Measurements from ENCODE around the gene CPNE6. TPM values are rescaled to one million over a fixed set of nuclear protein-coding genes. Genes with fewer than 3 reads are reported as not detected.

Gene CPNE6
- polyA plus RNA-seq, 3 donors, result not detected

GRCh38 chr14:24114532-24115421 is 43.4 kb downstream of the CPNE6 start, which contains the start of the genes DCAF11 and NRL:
DCAF11 (plus strand) TSS chr14:24114777; CDS start chr14:24115595, 818 bp downstream.
NRL (minus strand) TSS chr14:24114949; CDS start chr14:24082848, 32,101 bp downstream.
- Mint-ChIP-seq H3K36me3 (peaks cover 31 to 39% of the 10 kb centered on the region in 2 donors), H3K27ac (peak within 1 kb of the TSS; percentile 98 to 99 (median 99)), H3K9me3 (peaks cover 0 to 2% (median 0%) of the 10 kb centered on the region in 7 donors), H3K4me1 (peaks cover 18% of the 10 kb centered on the region), H3K4me3 (peak within 1 kb of the TSS; percentile 89 to 95), H3K27me3 (ENCODE audit: low read depth in 3 of 3) (peaks cover 0 to 6% (median 2%) of the 10 kb centered on the region in 3 donors)
- Histone ChIP-seq H4K20me1 (ENCODE audit: insufficient read depth, low read length) (no peaks in the 10 kb centered on the region), H3K27ac (ENCODE audit: low read depth in 1 of 2, low read length in 2 of 2) (peak within 1 kb of the TSS; percentile 99 to 100), H3K9ac (ENCODE audit: insufficient read depth, low read length, poor library complexity, severe bottlenecking) (peak within 1 kb of the TSS; percentile 93), H3K79me2 (ENCODE audit: insufficient read depth, low read length) (peaks cover 24% of the 10 kb centered on the region), H3K9me3 (replicated peaks in 1 of 2; ENCODE audit: control insufficient read depth in 1 of 2, insufficient read depth in 1 of 2, low read length in 2 of 2) (no peaks in the 10 kb centered on the region), H3K36me3 (replicated peaks in 1 of 2; ENCODE audit: control insufficient read depth in 1 of 2, insufficient read depth in 2 of 2, low read length in 2 of 2) (peaks cover 31 to 37% of the 10 kb centered on the region in 2 donors), H3K27me3 (ENCODE audit: control insufficient read depth in 2 of 2, insufficient read depth in 2 of 2, low read length in 2 of 2) (no peaks in the 10 kb centered on the region), H2AFZ (ENCODE audit: insufficient read depth, low read depth, low read length, poor library complexity, severe bottlenecking) (peak within 1 kb of the TSS; percentile 86), H3K4me1 (ENCODE audit: control insufficient read depth in 1 of 2, insufficient read depth in 2 of 2, low read length in 2 of 2) (peaks cover 19 to 27% of the 10 kb centered on the region in 2 donors), H3K4me2 (replicated peaks; ENCODE audit: extremely low read depth, low read length, poor library complexity, severe bottlenecking) (peak within 1 kb of the TSS; percentile 94), H3K4me3 (replicated peaks in 1 of 3; ENCODE audit: low read depth in 2 of 3, low read length in 3 of 3) (peak within 1 kb of the TSS; percentile 87 to 90 (median 89))
- WGBS (ENCODE audit: insufficient coverage), result 0% methylated on average over 34 of the region's 65 CpGs
- intact Hi-C loops (cut with micrococcal nuclease), result loop anchor here in 1 of 2 donors (1.0 to 10.0 kb wide), 3 partner anchors 33 to 1190 kb away; partner anchors contain the start of genes DHRS1, NOP9, PRMT5 and RNF31
- peak; percentile 100 for DNase-seq
- no peak for TF ChIP-seq CTCF (IDR thresholded peaks at IDR 0.05)

GRCh38 chr14:24115422-24116127 is 44.2 kb downstream of the CPNE6 start:
- Histone ChIP-seq H3K4me1 (ENCODE audit: control insufficient read depth in 1 of 2, insufficient read depth in 2 of 2, low read length in 2 of 2) (peaks cover 19 to 27% of the 10 kb centered on the region in 2 donors), H3K27ac (ENCODE audit: low read depth in 1 of 2, low read length in 2 of 2) (peak overlapping the region; percentile 99 to 100), H3K36me3 (replicated peaks in 1 of 2; ENCODE audit: control insufficient read depth in 1 of 2, insufficient read depth in 2 of 2, low read length in 2 of 2) (peaks cover 36 to 44% of the 10 kb centered on the region in 2 donors), H3K9ac (ENCODE audit: insufficient read depth, low read length, poor library complexity, severe bottlenecking) (peak overlapping the region; percentile 93), H4K20me1 (ENCODE audit: insufficient read depth, low read length) (no peaks in the 10 kb centered on the region), H3K4me2 (replicated peaks; ENCODE audit: extremely low read depth, low read length, poor library complexity, severe bottlenecking) (peak overlapping the region; percentile 94), H3K79me2 (ENCODE audit: insufficient read depth, low read length) (peaks cover 24% of the 10 kb centered on the region), H2AFZ (ENCODE audit: insufficient read depth, low read depth, low read length, poor library complexity, severe bottlenecking) (peak overlapping the region; percentile 86), H3K4me3 (replicated peaks in 1 of 3; ENCODE audit: low read depth in 2 of 3, low read length in 3 of 3) (peak overlapping the region; percentile 87 to 90 (median 89)), H3K27me3 (ENCODE audit: control insufficient read depth in 2 of 2, insufficient read depth in 2 of 2, low read length in 2 of 2) (no peaks in the 10 kb centered on the region), H3K9me3 (replicated peaks in 1 of 2; ENCODE audit: control insufficient read depth in 1 of 2, insufficient read depth in 1 of 2, low read length in 2 of 2) (no peaks in the 10 kb centered on the region)
- TF ChIP-seq CTCF (IDR thresholded peaks at IDR 0.05), result no peak
- Mint-ChIP-seq H3K4me1 (peaks cover 18% of the 10 kb centered on the region), H3K27me3 (ENCODE audit: low read depth in 3 of 3) (peaks cover 0 to 6% (median 2%) of the 10 kb centered on the region in 3 donors), H3K36me3 (peaks cover 35 to 47% of the 10 kb centered on the region in 2 donors), H3K9me3 (peaks cover 0 to 2% (median 0%) of the 10 kb centered on the region in 7 donors), H3K4me3 (peak overlapping the region; percentile 89 to 94), H3K27ac (peak overlapping the region; percentile 98 to 99 (median 99))
- 3% methylated on average over 4 of the region's 14 CpGs for WGBS (ENCODE audit: insufficient coverage)
- intact Hi-C loops (cut with micrococcal nuclease), result loop anchor here in 1 of 2 donors (10.0 kb wide), 2 partner anchors 179 to 1191 kb away; partner anchors contain the start of genes DHRS1, NOP9 and PRMT5
- no peak for DNase-seq
